ENCODE measurements around the gene NCAPG2. TPM values are rescaled to one million over a fixed set of nuclear protein-coding genes. Genes with fewer than 3 reads are reported as not detected.

NCAPG2 gene
- total RNA-seq, 2 donors from 2014 or later: 0.66 to 8.8 TPM

- Histone ChIP-seq H3K4me1 (peaks cover 13% of the 10 kb centered on the region), H3K9me3 (no peaks in the 10 kb centered on the region), H3K4me3 (no peak overlapping the region), H3K36me3 (replicated peaks in 1 of 2; ENCODE audit: insufficient read depth in 1 of 2, low read depth in 2 of 2) (no peaks in the 10 kb centered on the region), H3K27ac (no peak overlapping the region), H3K27me3 (no peaks in the 10 kb centered on the region)
- ATAC-seq (peak; percentile 74), DNase-seq (peak; percentile 48 to 73 (median 58))
- TF ChIP-seq POLR2A (IDR thresholded peaks at IDR 0.05) (no peak), CTCF (IDR thresholded peaks at IDR 0.05) (no peak)
- 76 to 84% methylated on average over 10 of the region's 10 CpGs for WGBS, 2 donors
- intact Hi-C loops (cut with DNase I): no loop called here
Measured at GRCh38 chr7:158657189-158657746, 47.3 kb downstream of the NCAPG2 start.

GRCh38 chr7:158655931-158656441 lies 48.6 kb downstream of the NCAPG2 start:
- H3K27me3 ChIP-seq: no peaks in the 10 kb centered on the region
- 78 to 94% methylated on average over 7 of the region's 7 CpGs for WGBS, 2 donors
- H3K4me3 ChIP-seq: no peak overlapping the region
- no peaks in the 10 kb centered on the region for H3K36me3 ChIP-seq (replicated peaks in 1 of 2; ENCODE audit: insufficient read depth in 1 of 2, low read depth in 2 of 2)
- intact Hi-C loops (cut with DNase I): no loop called here
- ATAC-seq (no peak), DNase-seq (no peak)
- peaks cover 13% of the 10 kb centered on the region for H3K4me1 ChIP-seq
- no peaks in the 10 kb centered on the region for H3K9me3 ChIP-seq
- H3K27ac ChIP-seq: no peak overlapping the region
- TF ChIP-seq POLR2A (IDR thresholded peaks at IDR 0.05): no peak
- no peak for TF ChIP-seq CTCF (IDR thresholded peaks at IDR 0.05)

DNA sequence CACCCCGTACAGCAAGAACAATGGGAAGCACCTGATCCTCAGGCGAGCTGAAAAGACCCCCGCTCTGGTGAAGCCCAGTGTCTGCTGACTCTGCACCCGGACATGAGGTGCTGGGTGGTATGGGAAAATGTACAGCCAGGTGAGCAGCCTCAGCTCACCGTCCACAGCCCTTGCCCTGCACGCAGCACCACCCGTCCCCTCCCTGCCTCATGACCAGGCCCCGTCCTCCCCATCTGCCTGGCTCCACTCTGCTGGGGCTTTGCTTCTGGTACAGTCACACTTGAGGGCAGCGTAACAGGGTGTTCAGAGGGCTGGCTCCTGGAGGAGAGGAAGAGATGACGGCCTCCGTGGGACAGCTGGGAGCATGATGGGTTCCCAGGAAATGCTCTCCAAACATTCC lies 49.1 kb downstream of the NCAPG2 start:
- H3K4me1 ChIP-seq: peaks cover 13% of the 10 kb centered on the region
- 96 to 100% methylated on average over 1 to 11 of the region's 11 CpGs for WGBS, 2 donors
- no peaks in the 10 kb centered on the region for H3K9me3 ChIP-seq
- H3K27me3 ChIP-seq: no peaks in the 10 kb centered on the region
- intact Hi-C loops (cut with DNase I): no loop called here
- no peak overlapping the region for H3K27ac ChIP-seq
- TF ChIP-seq POLR2A (IDR thresholded peaks at IDR 0.05): no peak
- no peak for TF ChIP-seq CTCF (IDR thresholded peaks at IDR 0.05)
- DNase-seq (no peak), ATAC-seq (no peak)
- H3K4me3 ChIP-seq: no peak overlapping the region
- H3K36me3 ChIP-seq (replicated peaks in 1 of 2; ENCODE audit: insufficient read depth in 1 of 2, low read depth in 2 of 2): no peaks in the 10 kb centered on the region

GRCh38 chr7:158651968-158652565 lies 52.5 kb downstream of the NCAPG2 start:
- WGBS, 2 donors: 92 to 94% methylated on average over 11 of the region's 11 CpGs
- no peak overlapping the region for H3K27ac ChIP-seq
- ATAC-seq: no peak
- DNase-seq: no peak
- no peak for TF ChIP-seq CTCF (IDR thresholded peaks at IDR 0.05)
- no peak for TF ChIP-seq POLR2A (IDR thresholded peaks at IDR 0.05)
- no peak overlapping the region for H3K4me3 ChIP-seq
- no peaks in the 10 kb centered on the region for H3K9me3 ChIP-seq
- intact Hi-C loops (cut with DNase I): no loop called here
- H3K36me3 ChIP-seq (replicated peaks in 1 of 2; ENCODE audit: insufficient read depth in 1 of 2, low read depth in 2 of 2): no peaks in the 10 kb centered on the region
- no peaks in the 10 kb centered on the region for H3K27me3 ChIP-seq
- H3K4me1 ChIP-seq: peaks cover 29% of the 10 kb centered on the region

GRCh38 chr7:158650821-158651225 lies 53.8 kb downstream of the NCAPG2 start:
- TF ChIP-seq POLR2A (IDR thresholded peaks at IDR 0.05): no peak
- no peak for TF ChIP-seq CTCF (IDR thresholded peaks at IDR 0.05)
- H3K4me3 ChIP-seq: no peak overlapping the region
- 80 to 96% methylated on average over 7 of the region's 7 CpGs for WGBS, 2 donors
- ATAC-seq: no peak
- no peak overlapping the region for H3K27ac ChIP-seq
- no peaks in the 10 kb centered on the region for H3K36me3 ChIP-seq (replicated peaks in 1 of 2; ENCODE audit: insufficient read depth in 1 of 2, low read depth in 2 of 2)
- DNase-seq: no peak
- intact Hi-C loops (cut with DNase I): no loop called here
- no peaks in the 10 kb centered on the region for H3K9me3 ChIP-seq
- H3K27me3 ChIP-seq: no peaks in the 10 kb centered on the region
- H3K4me1 ChIP-seq: peaks cover 23% of the 10 kb centered on the region

Data from body of pancreas (tissue), 4 donors.